Measurements from ENCODE around the gene SH3BP5.

- TF ChIP-seq POU2F2 (IDR thresholded peaks at IDR 0.05; ENCODE audit: low read depth, low read length), result no peak
- no peak for TF ChIP-seq TAF1 (IDR thresholded peaks at IDR 0.05; ENCODE audit: low read depth, low read length)
These were observed 33.4 kb downstream of the SH3BP5 start for GRCh38 chr3:15299036-15299435.
